ENCODE results near the gene IGFN1. TPM values are rescaled to one million over a fixed set of nuclear protein-coding genes. Genes with fewer than 3 reads are reported as not detected.
A peak's percentile ranks its signal among the peaks of the same experiment; 100 is the strongest.

IGFN1 gene
- total and polyA plus RNA-seq, 10 donors = 0.02 to 0.03 (median 0.02) TPM; not detected in 7

- 85 to 95% (median 91%) methylated on average over 4 of the region's 4 CpGs for WGBS, 5 donors
- Histone ChIP-seq H3K9me3 (no peaks in the 10 kb centered on the region), H3K27me3 (replicated peaks in 1 of 7) (peaks cover 0 to 11% (median 0%) of the 10 kb centered on the region in 7 donors), H3K4me3 (no peak overlapping the region), H3K4me1 (peaks cover 0 to 20% (median 13%) of the 10 kb centered on the region in 6 donors), H3K36me3 (no peaks in the 10 kb centered on the region), H3K27ac (no peak overlapping the region)
- TF ChIP-seq POLR2AphosphoS5 (IDR thresholded peaks at IDR 0.05) (no peak), POLR2A (IDR thresholded peaks at IDR 0.05) (no peak), CTCF (IDR thresholded peaks at IDR 0.05 in 8 of 11, conservative IDR thresholded peaks at IDR 0.05 in 3 of 11) (no peak)
- peak; percentile 20 for DNase-seq
- intact Hi-C loops (cut with DNase I; ENCODE audit: low total_unique reads) = no loop called here
Observed at GRCh38 chr1:201172326-201172725, 18.3 kb upstream of the IGFN1 start.

- WGBS, 5 donors = 70 to 93% (median 82%) methylated on average over 4 of the region's 4 CpGs
- peaks cover 0 to 20% (median 13%) of the 10 kb centered on the region in 6 donors for H3K4me1 ChIP-seq
- H3K9me3 ChIP-seq = no peaks in the 10 kb centered on the region
- no peaks in the 10 kb centered on the region for H3K36me3 ChIP-seq
- H3K27ac ChIP-seq = no peak overlapping the region
- no peak overlapping the region for H3K4me3 ChIP-seq
- TF ChIP-seq POLR2A (IDR thresholded peaks at IDR 0.05) (no peak), POLR2AphosphoS5 (IDR thresholded peaks at IDR 0.05) (no peak), CTCF (IDR thresholded peaks at IDR 0.05 in 8 of 11, conservative IDR thresholded peaks at IDR 0.05 in 3 of 11) (no peak)
- intact Hi-C loops (cut with DNase I; ENCODE audit: low total_unique reads) = no loop called here
- DNase-seq = no peak
- H3K27me3 ChIP-seq (replicated peaks in 1 of 7) = peaks cover 0 to 11% (median 0%) of the 10 kb centered on the region in 7 donors
Observed at GRCh38 chr1:201172999-201173610, 17.5 kb upstream of the IGFN1 start.

- Histone ChIP-seq H3K4me3 (no peak overlapping the region), H3K27ac (no peak overlapping the region), H3K4me1 (peaks cover 0 to 20% (median 13%) of the 10 kb centered on the region in 6 donors), H3K9me3 (peaks cover 0 to 4% (median 0%) of the 10 kb centered on the region in 8 donors), H3K27me3 (replicated peaks in 1 of 7) (peaks cover 0 to 11% (median 0%) of the 10 kb centered on the region in 7 donors), H3K36me3 (no peaks in the 10 kb centered on the region)
- WGBS, 5 donors = 75 to 97% (median 90%) methylated on average over 1 of the region's 1 CpG
- intact Hi-C loops (cut with DNase I; ENCODE audit: low total_unique reads) = no loop called here
- TF ChIP-seq CTCF (IDR thresholded peaks at IDR 0.05 in 8 of 11, conservative IDR thresholded peaks at IDR 0.05 in 3 of 11) = no peak
- no peak for TF ChIP-seq POLR2A (IDR thresholded peaks at IDR 0.05)
- no peak for TF ChIP-seq POLR2AphosphoS5 (IDR thresholded peaks at IDR 0.05)
- DNase-seq = no peak
Observed at GRCh38 chr1:201173736-201174135, 16.9 kb upstream of the IGFN1 start.

- WGBS, 5 donors = 76 to 84% (median 82%) methylated on average over 7 of the region's 7 CpGs
- no peak overlapping the region for H3K4me3 ChIP-seq
- intact Hi-C loops (cut with DNase I; ENCODE audit: low total_unique reads) = no loop called here
- H3K4me1 ChIP-seq = peaks cover 0 to 10% (median 7%) of the 10 kb centered on the region in 6 donors
- H3K9me3 ChIP-seq = peaks cover 0 to 8% (median 0%) of the 10 kb centered on the region in 8 donors
- H3K27ac ChIP-seq = no peak overlapping the region
- peaks cover 0 to 13% (median 0%) of the 10 kb centered on the region in 7 donors for H3K27me3 ChIP-seq (replicated peaks in 1 of 7)
- TF ChIP-seq POLR2A (IDR thresholded peaks at IDR 0.05) (no peak), POLR2AphosphoS5 (IDR thresholded peaks at IDR 0.05) (no peak), CTCF (IDR thresholded peaks at IDR 0.05 in 8 of 11, conservative IDR thresholded peaks at IDR 0.05 in 3 of 11) (no peak)
- DNase-seq = peak; percentile 20
- no peaks in the 10 kb centered on the region for H3K36me3 ChIP-seq
Observed at GRCh38 chr1:201175820-201176500, 14.7 kb upstream of the IGFN1 start.
